Neural cell (in vitro differentiated cells): Measurements from ENCODE around the gene SLC27A5. TPM values are rescaled to one million over a fixed set of nuclear protein-coding genes. Genes with fewer than 3 reads are reported as not detected.
A peak's percentile ranks its signal among the peaks of the same experiment; 100 is the strongest.

Experiments
- H2AFZ ChIP-seq: fragments of 200-600, 300-800 bp; sonication (generic), shearing (Covaris generic); 2 replicates; pipeline ENCODE4 v1.6.0; 2014; ENCODE audit warnings: low read depth, mild to moderate bottlenecking, antibody characterized with exemption, low read length, moderate library complexity
- H3F3A ChIP-seq: fragments of 200-600 bp; shearing (Covaris generic); 2 replicates; pipeline ENCODE4 v1.6.1; 2016; ENCODE audit warnings: mild to moderate bottlenecking, moderate library complexity, mixed read lengths, antibody characterized with exemption, low read length; ENCODE audit not compliant: insufficient read depth, poor library complexity, severe bottlenecking
- H3K27ac ChIP-seq: fragments of 200-600, 300-800 bp; sonication (generic), shearing (Covaris generic); 2 replicates; pipeline ENCODE4 v1.5.1; 2014; ENCODE audit warnings: mild to moderate bottlenecking, low read length, moderate library complexity
- H3K27me3 ChIP-seq: fragments of 300-800, 200-600 bp; sonication (generic), shearing (Covaris generic); 2 replicates; pipeline ENCODE4 v1.6.0; 2014; ENCODE audit warnings: mild to moderate bottlenecking, low read depth, low read length, moderate library complexity; ENCODE audit not compliant: insufficient read depth
- H3K36me3 ChIP-seq: fragments of 300-800, 200-600 bp; sonication (generic), shearing (Covaris generic); 2 replicates; pipeline ENCODE4 v1.5.1; 2014; ENCODE audit warnings: mild to moderate bottlenecking, antibody characterized with exemption, low read length, moderate library complexity; ENCODE audit not compliant: insufficient read depth
- H3K4me2 ChIP-seq: fragments of 300-800, 200-600 bp; sonication (generic), shearing (Covaris generic); 2 replicates; pipeline ENCODE4 v1.6.0; 2014; ENCODE audit warnings: mild to moderate bottlenecking, low read length
- H3K4me3 ChIP-seq: fragments of 300-800, 200-600 bp; sonication (generic), shearing (Covaris generic); 2 replicates; pipeline ENCODE4 v1.5.1; 2014; ENCODE audit warnings: mild to moderate bottlenecking, low read length, moderate library complexity
- H3K79me2 ChIP-seq: fragments of 200-600 bp; shearing (Covaris generic); replicated peaks from 2 replicates; pipeline ENCODE4 v1.6.0; 2014; ENCODE audit warnings: mild to moderate bottlenecking, low read length, moderate library complexity; ENCODE audit not compliant: insufficient read depth
- H3K9ac ChIP-seq: fragments of 300-800, 200-600 bp; sonication (generic), shearing (Covaris generic); 2 replicates; pipeline ENCODE4 v1.6.1; 2016; ENCODE audit warnings: mild to moderate bottlenecking, low read length, mixed read lengths
- H3K9me2 ChIP-seq: fragments of 200-600 bp; shearing (Covaris generic); 2 replicates; pipeline ENCODE4 v1.6.1; 2016; ENCODE audit warnings: mild to moderate bottlenecking, low read length, mixed read lengths; ENCODE audit not compliant: insufficient read depth
- H3K9me3 ChIP-seq: fragments of 200-600, 300-800 bp; sonication (generic), shearing (Covaris generic); 2 replicates; pipeline ENCODE4 v1.6.1; 2016; ENCODE audit warnings: mild to moderate bottlenecking, mixed run types, low read length, moderate library complexity, mixed read lengths
- H4K20me1 ChIP-seq: fragments of 200-600 bp; shearing (Covaris generic); 2 replicates; pipeline ENCODE4 v1.6.1; 2016; ENCODE audit warnings: mild to moderate bottlenecking, mixed run types; ENCODE audit not compliant: insufficient read depth
- EP300 ChIP-seq: fragments of 450-650 bp; conservative IDR thresholded peaks from 2 replicates; pipeline ENCODE4 v1.6.1; 2014; ENCODE audit warnings: antibody characterized with exemption, mild to moderate bottlenecking, moderate library complexity; ENCODE audit not compliant: poor library complexity, severe bottlenecking
- EZH2 ChIP-seq: fragments of 200-600, 300-800 bp; shearing (Covaris generic), sonication (generic); IDR thresholded peaks from 2 replicates; pipeline ENCODE4 v1.6.1; 2014; ENCODE audit warnings: antibody characterized with exemption, low read length, borderline replicate concordance, mild to moderate bottlenecking; ENCODE audit not compliant: insufficient read depth, poor library complexity, severe bottlenecking
- MXI1 ChIP-seq: fragments of 450-650 bp; conservative IDR thresholded peaks from 2 replicates; pipeline ENCODE4 v1.6.1; 2014; ENCODE audit warnings: antibody characterized with exemption, mild to moderate bottlenecking; ENCODE audit not compliant: poor library complexity, severe bottlenecking
- POLR2AphosphoS5 ChIP-seq: IDR thresholded peaks from 2 replicates; pipeline ENCODE4 v1.6.1; 2012
- RAD21 ChIP-seq: fragments of 450-650 bp; conservative IDR thresholded peaks from 2 replicates; pipeline ENCODE4 v1.6.1; 2014; ENCODE audit warnings: antibody characterized with exemption, mild to moderate bottlenecking, moderate library complexity
- REST ChIP-seq: IDR thresholded peaks from 2 replicates; pipeline ENCODE4 v1.6.1; 2012; ENCODE audit warnings: borderline replicate concordance
- SMC3 ChIP-seq: fragments of 450-650 bp; conservative IDR thresholded peaks from 2 replicates; pipeline ENCODE4 v1.6.1; 2014; ENCODE audit warnings: antibody characterized with exemption, mild to moderate bottlenecking, moderate library complexity; ENCODE audit not compliant: poor library complexity
- TAF1 ChIP-seq: IDR thresholded peaks from 2 replicates; pipeline ENCODE4 v1.6.1; 2012; ENCODE audit warnings: low read depth
- polyA plus RNA-seq: library from polyadenylated mRNA; depleted of rRNA; stranded (reverse); fragments of >200 nt; gene quantifications from 2 replicates; pipeline ENCODE4 v1.2.3, GENCODE V29; 2014
- TF ChIP-seq, protein P1 (sequence below): fragments of 450-650 bp; IDR thresholded peaks from 2 replicates; pipeline ENCODE4 v1.5.1; 2014; ENCODE audit warnings: antibody characterized with exemption, mild to moderate bottlenecking, moderate library complexity; ENCODE audit not compliant: poor library complexity, severe bottlenecking

The SLC27A5 gene
- polyA plus RNA-seq, 1 donor from 2014 or later: 14.9 TPM

DNA sequence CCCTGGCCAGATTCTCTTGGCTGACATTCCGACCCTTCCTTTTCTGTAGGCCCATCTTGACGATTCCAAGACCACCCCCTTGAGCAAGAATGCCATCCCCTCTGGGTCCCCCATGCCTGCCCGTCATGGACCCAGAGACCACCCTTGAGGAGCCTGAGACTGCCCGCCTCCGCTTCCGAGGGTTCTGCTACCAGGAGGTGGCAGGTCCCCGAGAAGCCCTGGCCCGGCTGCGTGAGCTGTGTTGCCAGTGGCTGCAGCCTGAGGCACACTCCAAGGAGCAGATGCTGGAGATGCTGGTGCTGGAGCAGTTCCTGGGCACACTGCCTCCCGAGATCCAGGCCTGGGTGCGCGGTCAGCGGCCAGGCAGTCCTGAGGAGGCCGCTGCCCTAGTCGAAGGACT is 34.7 kb downstream of the SLC27A5 start:
- TF ChIP-seq, protein P1, sequence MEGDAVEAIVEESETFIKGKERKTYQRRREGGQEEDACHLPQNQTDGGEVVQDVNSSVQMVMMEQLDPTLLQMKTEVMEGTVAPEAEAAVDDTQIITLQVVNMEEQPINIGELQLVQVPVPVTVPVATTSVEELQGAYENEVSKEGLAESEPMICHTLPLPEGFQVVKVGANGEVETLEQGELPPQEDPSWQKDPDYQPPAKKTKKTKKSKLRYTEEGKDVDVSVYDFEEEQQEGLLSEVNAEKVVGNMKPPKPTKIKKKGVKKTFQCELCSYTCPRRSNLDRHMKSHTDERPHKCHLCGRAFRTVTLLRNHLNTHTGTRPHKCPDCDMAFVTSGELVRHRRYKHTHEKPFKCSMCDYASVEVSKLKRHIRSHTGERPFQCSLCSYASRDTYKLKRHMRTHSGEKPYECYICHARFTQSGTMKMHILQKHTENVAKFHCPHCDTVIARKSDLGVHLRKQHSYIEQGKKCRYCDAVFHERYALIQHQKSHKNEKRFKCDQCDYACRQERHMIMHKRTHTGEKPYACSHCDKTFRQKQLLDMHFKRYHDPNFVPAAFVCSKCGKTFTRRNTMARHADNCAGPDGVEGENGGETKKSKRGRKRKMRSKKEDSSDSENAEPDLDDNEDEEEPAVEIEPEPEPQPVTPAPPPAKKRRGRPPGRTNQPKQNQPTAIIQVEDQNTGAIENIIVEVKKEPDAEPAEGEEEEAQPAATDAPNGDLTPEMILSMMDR: no peak
- TF ChIP-seq REST (no peak), MXI1 (no peak), EZH2 (no peak), POLR2AphosphoS5 (no peak), RAD21 (no peak), EP300 (no peak), TAF1 (no peak), SMC3 (no peak)
- no peaks in the 10 kb centered on the region for H3F3A ChIP-seq
- H3K9me3 ChIP-seq: no peaks in the 10 kb centered on the region
- H3K4me3 ChIP-seq: peak overlapping the region; percentile 94
- H4K20me1 ChIP-seq: no peaks in the 10 kb centered on the region
- H3K9me2 ChIP-seq: no peaks in the 10 kb centered on the region
- H3K36me3 ChIP-seq: peaks cover 5% of the 10 kb centered on the region
- peak overlapping the region; percentile 90 for H3K9ac ChIP-seq
- no peaks in the 10 kb centered on the region for H3K79me2 ChIP-seq
- H2AFZ ChIP-seq: no peak overlapping the region
- no peaks in the 10 kb centered on the region for H3K27me3 ChIP-seq
- peak overlapping the region; percentile 89 for H3K27ac ChIP-seq
- H3K4me2 ChIP-seq: peak overlapping the region; percentile 89

- H3K4me3 ChIP-seq: peak overlapping the region; percentile 94
- peak overlapping the region; percentile 89 for H3K4me2 ChIP-seq
- TF ChIP-seq, protein P1: no peak
- peak; percentile 6 for TF ChIP-seq TAF1
- no peaks in the 10 kb centered on the region for H3K79me2 ChIP-seq
- H3K27me3 ChIP-seq: no peaks in the 10 kb centered on the region
- H3K9me3 ChIP-seq: no peaks in the 10 kb centered on the region
- H2AFZ ChIP-seq: peak overlapping the region; percentile 73
- H3K27ac ChIP-seq: peak overlapping the region; percentile 89
- H3K9ac ChIP-seq: peak overlapping the region; percentile 90
- H3F3A ChIP-seq: no peaks in the 10 kb centered on the region
- H3K9me2 ChIP-seq: no peaks in the 10 kb centered on the region
- no peaks in the 10 kb centered on the region for H4K20me1 ChIP-seq
- H3K36me3 ChIP-seq: peaks cover 5% of the 10 kb centered on the region
These were observed 35.2 kb downstream of the SLC27A5 start for GRCh38 chr19:58476498-58477015.
